NAMALWA (cell line): ENCODE data around the gene PIAS4.

ENCODE experiments used
- DNase-seq: peaks from one replicate; pipeline ENCODE4 v3.0.0-alpha.2; 2015; ENCODE audit warnings: low spot score

The PIAS4 gene

GRCh38 chr19:4059891-4060620 lies 52.5 kb downstream of the PIAS4 start:
- DNase-seq = no peak

- DNase-seq = no peak
Measured at GRCh38 chr19:4060621-4061177, 53.2 kb downstream of the PIAS4 start.

- DNase-seq = no peak
Measured at GRCh38 chr19:4061178-4061682, 53.7 kb downstream of the PIAS4 start.

- no peak for DNase-seq
Measured at GRCh38 chr19:4061683-4062418, 54.3 kb downstream of the PIAS4 start.

- DNase-seq = no peak
Measured at GRCh38 chr19:4062419-4063368, 55.2 kb downstream of the PIAS4 start.

GRCh38 chr19:4063369-4064148 lies 56.0 kb downstream of the PIAS4 start:
- DNase-seq = no peak

- DNase-seq = no peak
Measured at GRCh38 chr19:4064149-4064495, 56.6 kb downstream of the PIAS4 start.

GRCh38 chr19:4064496-4065260 lies 57.1 kb downstream of the PIAS4 start:
- peak; percentile 54 for DNase-seq

GRCh38 chr19:4065430-4066175 lies 58.1 kb downstream of the PIAS4 start:
- peak; percentile 97 for DNase-seq

GRCh38 chr19:4066176-4066606 lies 58.7 kb downstream of the PIAS4 start:
- DNase-seq = no peak

GRCh38 chr19:4066682-4067395 lies 59.3 kb downstream of the PIAS4 start, which contains the start of gene ZBTB7A:
ZBTB7A (minus strand) TSS chr19:4066899; CDS start chr19:4055232, 11,667 bp downstream.
- peak; percentile 94 for DNase-seq

- DNase-seq = peak; percentile 78
Measured at GRCh38 chr19:4067396-4068046, 60.0 kb downstream of the PIAS4 start.

GRCh38 chr19:4068047-4068966 lies 60.8 kb downstream of the PIAS4 start:
- DNase-seq = peak; percentile 54

GRCh38 chr19:4069331-4069959 lies 61.9 kb downstream of the PIAS4 start:
- DNase-seq = no peak

GRCh38 chr19:4071610-4072009 lies 64.1 kb downstream of the PIAS4 start:
- DNase-seq = no peak

- DNase-seq = no peak
Measured at GRCh38 chr19:4075373-4075772, 67.8 kb downstream of the PIAS4 start.

GRCh38 chr19:4077007-4077374 lies 69.5 kb downstream of the PIAS4 start:
- DNase-seq = no peak
